Spleen (tissue), 11 donors: Measurements from ENCODE around the gene SCN4B. TPM values are rescaled to one million over a fixed set of nuclear protein-coding genes. Genes with fewer than 3 reads are reported as not detected.

Source experiments
- DNase-seq: peaks from one replicate; pipeline ENCODE4 v3.0.0-alpha.2; 2020
- H3K27ac ChIP-seq, 8 donors: fragments of 200-600 bp; sonication (generic) in 7 of 8; 1 replicate in 4 of 8; 2 replicates in 4 of 8; pipeline versions ENCODE4 v1.5.0 to v1.8.0; 2016 to 2021; ENCODE audit warnings: inconsistent platforms in 4 of 8, mild to moderate bottlenecking in 4 of 8, moderate library complexity in 1 of 8
- H3K27me3 ChIP-seq, 7 donors: fragments of 200-600 bp; sonication (generic) in 6 of 7; replicated peaks in 1 of 7; 1 replicate in 4 of 7; 2 replicates in 3 of 7; pipeline versions ENCODE4 v1.5.0 to v1.8.0; 2016 to 2021; ENCODE audit warnings: inconsistent platforms in 3 of 7, mild to moderate bottlenecking in 1 of 7
- H3K36me3 ChIP-seq, 6 donors: fragments of 200-600 bp; sonication (generic) in 5 of 6; 1 replicate in 4 of 6; 2 replicates in 2 of 6; pipeline versions ENCODE4 v1.5.0 to v1.8.0; 2016 to 2021; ENCODE audit warnings: inconsistent platforms in 2 of 6
- H3K4me1 ChIP-seq, 6 donors: fragments of 200-600 bp; sonication (generic) in 5 of 6; 1 replicate in 3 of 6; 2 replicates in 3 of 6; pipeline versions ENCODE4 v1.5.0 to v1.8.0; 2016 to 2021; ENCODE audit warnings: inconsistent platforms in 3 of 6
- H3K4me3 ChIP-seq, 8 donors: fragments of 200-600 bp; sonication (generic) in 7 of 8; 1 replicate in 4 of 8; 2 replicates in 4 of 8; pipeline versions ENCODE4 v1.5.0 to v1.8.0; 2016 to 2021; ENCODE audit warnings: inconsistent platforms in 4 of 8, mild to moderate bottlenecking in 4 of 8, moderate library complexity in 2 of 8
- H3K9me3 ChIP-seq, 8 donors: fragments of 200-600 bp; sonication (generic) in 7 of 8; 1 replicate in 4 of 8; 2 replicates in 4 of 8; pipeline versions ENCODE4 v1.5.0 to v1.8.0; 2016 to 2021; ENCODE audit warnings: inconsistent platforms in 4 of 8
- CTCF ChIP-seq, 11 experiments: fragments of 200-600 bp in 7 of 11; fragments of 450-650 bp in 4 of 11; sonication (generic) in 4 of 11; IDR thresholded peaks in 8 of 11; conservative IDR thresholded peaks in 3 of 11; 1 replicate in 7 of 11; 2 replicates in 4 of 11; pipeline versions ENCODE4 v1.4.0 to v1.8.0; 2016 to 2021; ENCODE audit warnings: antibody characterized with exemption in 11 of 11, inconsistent platforms in 4 of 11, mild to moderate bottlenecking in 1 of 11
- POLR2A ChIP-seq, 3 donors: fragments of 450-650 bp; IDR thresholded peaks; one replicate each; pipeline ENCODE4 v1.5.1; 2017; ENCODE audit warnings: antibody characterized with exemption in 3 of 3, mild to moderate bottlenecking in 1 of 3
- POLR2AphosphoS5 ChIP-seq, 3 donors: sonication (generic); formaldehyde crosslinking; IDR thresholded peaks; one replicate each; pipeline ENCODE4 v1.5.1; 2017; ENCODE audit warnings: antibody characterized with exemption in 3 of 3
- WGBS, 5 donors: extraction: QIAGEN DNeasy Blood & Tissue Kit in 3 of 5; methylation state at CpG; one replicate each; pipeline versions ENCODE4 v1.1.5 to v1.1.7; 2013 to 2018; 5-methylcytosine and 5-hydroxymethylcytosine counted together
- intact Hi-C: fragments of 100-400 bp; cut with DNase I; formaldehyde crosslinking; loops from one replicate; pipeline ENCODE4 v1.15.0; 2023; ENCODE audit warnings: low total_unique reads
- polyA plus RNA-seq, 3 donors: library from polyadenylated mRNA; stranded (reverse); fragments of 200-250 nt; gene quantifications; one replicate each; pipeline ENCODE4 v1.2.1, GENCODE V29; 2013
- total RNA-seq, 7 donors: library from RNA; depleted of rRNA in 3 of 7; stranded (reverse); fragments of >200 nt in 3 of 7; fragmentation: NEBNext Ultra II Directional in 4 of 7; extraction: Animal tissue kit (Norgen Biotek cat#: 25700) in 4 of 7; gene quantifications; one replicate each; pipeline versions ENCODE4 v1.1.0 to v1.2.1, GENCODE V29; 2016 to 2021
- donor health status: healthy with polysubstance abuse.
- donor health status: DM: no; HTN: no; CAD: no; lungs with moderate emphysema.
- donor health status: DM: no; HTN: no; CAD: no.
- donor health status: Bipolar disorder and iron deficiency.
- donor health status: healthy.
- donor health status: DM: no; HTN: no; CAD: no.
- donor health status: DM: yes; HTN: yes; CAD: no.

The SCN4B gene
- total and polyA plus RNA-seq, 10 donors, result 0.06 to 1.9 (median 0.41) TPM; not detected in 2

GRCh38 chr11:118104491-118104890, 48.1 kb downstream of the SCN4B start:
- DNase-seq, result no peak
- Histone ChIP-seq H3K27ac (no peak overlapping the region), H3K9me3 (no peaks in the 10 kb centered on the region), H3K36me3 (no peaks in the 10 kb centered on the region), H3K27me3 (no peaks in the 10 kb centered on the region), H3K4me1 (no peaks in the 10 kb centered on the region), H3K4me3 (no peak overlapping the region)
- 88 to 95% (median 92%) methylated on average over 6 of the region's 6 CpGs for WGBS, 5 donors
- TF ChIP-seq CTCF (IDR thresholded peaks at IDR 0.05 in 8 of 11, conservative IDR thresholded peaks at IDR 0.05 in 3 of 11), result no peak
- TF ChIP-seq POLR2A (IDR thresholded peaks at IDR 0.05), result no peak
- no peak for TF ChIP-seq POLR2AphosphoS5 (IDR thresholded peaks at IDR 0.05)
- intact Hi-C loops, result no loop called here

- intact Hi-C loops, result no loop called here
- TF ChIP-seq POLR2AphosphoS5 (IDR thresholded peaks at IDR 0.05) (no peak), POLR2A (IDR thresholded peaks at IDR 0.05) (no peak), CTCF (IDR thresholded peaks at IDR 0.05 in 8 of 11, conservative IDR thresholded peaks at IDR 0.05 in 3 of 11) (no peak)
- H3K27ac ChIP-seq, result no peak overlapping the region
- no peaks in the 10 kb centered on the region for H3K27me3 ChIP-seq
- H3K4me3 ChIP-seq, result no peak overlapping the region
- H3K9me3 ChIP-seq, result no peaks in the 10 kb centered on the region
- 54 to 77% (median 61%) methylated on average over 13 of the region's 13 CpGs for WGBS, 5 donors
- no peak for DNase-seq
- H3K36me3 ChIP-seq, result no peaks in the 10 kb centered on the region
- H3K4me1 ChIP-seq, result no peaks in the 10 kb centered on the region
Observed at GRCh38 chr11:118102721-118103261, 49.8 kb downstream of the SCN4B start.

- no peak overlapping the region for H3K27ac ChIP-seq
- H3K9me3 ChIP-seq, result no peaks in the 10 kb centered on the region
- no peak for DNase-seq
- TF ChIP-seq POLR2AphosphoS5 (IDR thresholded peaks at IDR 0.05) (no peak), POLR2A (IDR thresholded peaks at IDR 0.05) (no peak), CTCF (IDR thresholded peaks at IDR 0.05 in 8 of 11, conservative IDR thresholded peaks at IDR 0.05 in 3 of 11) (no peak)
- no peak overlapping the region for H3K4me3 ChIP-seq
- H3K4me1 ChIP-seq, result no peaks in the 10 kb centered on the region
- no peaks in the 10 kb centered on the region for H3K27me3 ChIP-seq
- WGBS, 5 donors, result 63 to 86% (median 73%) methylated on average over 3 of the region's 3 CpGs
- intact Hi-C loops, result no loop called here
- no peaks in the 10 kb centered on the region for H3K36me3 ChIP-seq
Observed at GRCh38 chr11:118100691-118101232, 51.9 kb downstream of the SCN4B start.

GRCh38 chr11:118099838-118100556, 52.6 kb downstream of the SCN4B start:
- no peaks in the 10 kb centered on the region for H3K36me3 ChIP-seq
- intact Hi-C loops, result no loop called here
- WGBS, 5 donors, result 70 to 85% (median 81%) methylated on average over 10 of the region's 10 CpGs
- no peaks in the 10 kb centered on the region for H3K27me3 ChIP-seq
- H3K4me3 ChIP-seq, result no peak overlapping the region
- no peak overlapping the region for H3K27ac ChIP-seq
- H3K4me1 ChIP-seq, result no peaks in the 10 kb centered on the region
- H3K9me3 ChIP-seq, result no peaks in the 10 kb centered on the region
- DNase-seq, result no peak
- TF ChIP-seq CTCF (IDR thresholded peaks at IDR 0.05 in 8 of 11, conservative IDR thresholded peaks at IDR 0.05 in 3 of 11) (no peak), POLR2A (IDR thresholded peaks at IDR 0.05) (no peak), POLR2AphosphoS5 (IDR thresholded peaks at IDR 0.05) (no peak)
